HG03520 (cell line): ENCODE data around the gene COL23A1.
A peak's percentile ranks its signal among the peaks of the same experiment; 100 is the strongest.
"Not testable (repeated sequence)": the region's sequence is repeated elsewhere in the genome, so short reads cannot be mapped to it uniquely, and the experiment has no call there.

Experiments used
- ATAC-seq: cut with Tn5 transposase; IDR thresholded peaks from one replicate; pipeline ENCODE4 v1.9.1; 2021; ENCODE audit warnings: mild to moderate bottlenecking, moderate library complexity; ENCODE audit not compliant: unreplicated experiment

COL23A1 gene

DNA sequence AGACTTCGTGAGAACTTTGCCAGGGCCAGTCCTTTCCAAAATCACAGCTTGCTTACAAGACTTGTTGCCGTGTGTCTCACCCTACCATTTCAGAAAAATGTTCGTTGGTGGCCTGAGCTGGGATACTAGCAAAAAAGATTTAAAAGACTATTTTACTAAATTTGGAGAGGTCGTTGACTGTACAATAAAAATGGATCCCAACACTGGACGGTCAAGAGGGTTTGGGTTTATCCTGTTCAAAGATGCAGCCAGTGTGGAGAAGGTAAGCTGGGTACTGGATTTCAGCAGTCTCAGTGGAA, 384.5 kb downstream of the COL23A1 start:
- no peak for ATAC-seq

DNA sequence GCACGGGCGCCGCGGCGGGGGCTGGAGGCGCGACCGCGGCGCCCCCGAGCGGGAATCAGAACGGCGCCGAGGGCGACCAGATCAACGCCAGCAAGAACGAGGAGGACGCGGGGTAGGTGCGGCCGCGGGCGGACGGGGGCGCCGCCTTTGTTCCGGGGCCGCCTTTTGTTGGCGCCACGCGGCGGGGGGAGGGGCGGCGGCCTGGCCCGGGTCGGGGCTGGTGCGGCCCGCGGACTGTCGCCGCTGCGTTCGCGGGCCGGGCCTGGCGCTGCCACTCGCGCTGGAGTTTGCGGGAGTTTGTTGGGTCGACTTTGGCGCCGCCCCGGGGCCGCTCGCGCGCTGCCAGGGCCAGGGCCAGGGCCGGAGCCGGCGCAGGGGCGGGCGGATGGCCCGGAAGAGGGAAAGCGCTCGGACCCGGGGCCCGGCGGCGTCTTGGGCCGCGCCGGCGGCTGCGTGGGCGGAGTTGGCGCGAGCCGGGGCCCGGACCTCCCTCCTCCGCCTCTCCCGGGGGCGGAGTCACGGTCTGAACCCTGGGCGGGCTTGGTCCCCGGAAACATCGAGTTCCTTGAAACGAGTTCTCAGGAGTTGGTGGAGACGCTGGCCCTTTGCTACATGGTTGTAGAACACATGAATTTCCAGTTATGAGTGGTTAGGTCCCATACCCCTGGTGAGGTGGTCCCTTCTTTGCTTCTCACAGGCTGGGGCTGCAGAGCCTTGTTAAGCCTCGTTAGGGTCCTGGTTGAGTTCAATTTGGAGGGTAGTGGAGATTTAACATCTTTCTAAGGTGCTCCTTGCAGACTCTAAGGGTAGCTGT, 385.1 kb downstream of the COL23A1 start:
- peak; percentile 43 for ATAC-seq

DNA sequence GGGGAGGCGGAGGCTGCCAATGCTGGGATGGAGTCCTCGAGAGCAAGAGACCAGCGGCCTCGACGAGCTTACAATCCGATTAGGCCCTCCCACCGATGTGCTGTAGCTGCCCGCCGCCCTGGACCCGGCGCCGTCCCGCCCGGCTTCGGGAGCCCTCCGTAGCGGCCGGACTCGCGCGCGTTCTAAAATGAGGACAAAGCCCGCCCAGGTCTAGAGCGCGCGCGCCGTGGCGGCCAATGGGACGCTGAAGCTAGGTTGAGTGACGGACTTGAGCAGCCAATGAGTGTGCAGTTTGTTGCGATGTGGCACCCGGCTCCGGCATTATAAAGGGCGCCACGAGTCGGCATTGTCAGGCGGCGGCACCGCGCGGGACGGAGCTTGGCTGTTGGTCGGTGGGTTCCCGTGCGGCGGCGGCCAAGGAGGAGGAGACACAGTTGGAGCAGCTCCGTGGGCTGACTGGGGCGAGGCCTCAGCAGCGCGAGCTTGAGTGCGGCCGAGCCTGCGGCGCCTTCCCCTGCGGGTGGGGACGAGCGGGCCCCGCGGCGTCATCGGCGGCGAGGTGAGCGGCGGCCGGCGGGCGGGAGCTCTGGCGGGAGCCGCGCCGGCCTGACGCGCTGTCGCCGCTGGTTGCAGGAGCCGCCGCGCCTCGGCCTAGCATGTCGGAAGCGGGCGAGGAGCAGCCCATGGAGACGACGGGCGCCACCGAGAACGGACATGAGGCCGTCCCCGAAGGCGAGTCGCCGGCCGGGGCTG, 385.8 kb downstream of the COL23A1 start, which contains the start of gene HNRNPAB:
TSS of gene HNRNPAB (plus strand) at position 352 of the 753 bp plus-strand sequence. CDS start at position 657, 305 bp downstream.
- peak; percentile 81 for ATAC-seq

DNA sequence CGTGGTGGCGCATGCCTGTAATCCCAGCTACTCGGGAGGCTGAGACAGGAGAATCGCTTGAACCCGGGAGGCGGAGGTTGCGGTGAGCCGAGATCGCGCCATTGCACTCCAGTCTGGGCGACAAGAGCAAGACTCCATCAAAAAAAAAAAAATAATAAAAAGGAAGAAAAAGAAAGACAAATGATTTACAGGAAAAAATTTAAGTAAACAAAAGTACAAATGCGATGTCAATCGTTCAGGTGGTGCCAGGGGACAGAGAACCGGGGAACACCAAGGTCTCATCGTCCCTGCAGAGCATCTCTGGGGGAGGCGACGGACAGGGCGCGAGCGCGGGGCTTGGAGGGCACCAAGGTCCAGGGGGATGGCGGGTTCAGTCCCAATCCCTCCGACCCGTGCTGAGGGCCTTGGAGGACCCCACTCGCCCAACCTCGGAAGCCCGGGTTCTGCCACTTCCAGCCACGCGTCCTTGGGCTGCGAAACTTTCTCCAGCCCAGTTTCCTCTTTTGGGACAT, 386.5 kb downstream of the COL23A1 start:
- peak; percentile 7 for ATAC-seq

DNA sequence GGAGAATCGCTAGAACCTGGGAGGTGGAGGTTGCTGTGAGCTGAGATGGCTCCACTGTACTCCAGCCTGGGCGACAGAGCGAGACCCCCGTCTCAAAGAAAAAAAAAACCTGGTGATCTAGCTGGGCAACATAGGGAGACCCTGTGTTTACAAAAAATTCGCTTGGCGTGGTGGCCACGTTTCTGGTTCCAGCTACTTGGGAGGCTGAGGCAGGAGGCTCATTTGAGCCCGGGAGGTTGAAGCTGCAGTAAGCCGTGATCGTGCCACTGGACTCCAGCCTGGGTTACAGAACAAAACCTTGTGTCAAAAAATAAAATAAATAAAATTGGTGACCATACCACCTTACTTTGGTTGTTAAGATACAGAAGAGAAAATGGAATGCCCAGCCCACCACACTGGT, 387.7 kb downstream of the COL23A1 start:
- ATAC-seq, result no peak

DNA sequence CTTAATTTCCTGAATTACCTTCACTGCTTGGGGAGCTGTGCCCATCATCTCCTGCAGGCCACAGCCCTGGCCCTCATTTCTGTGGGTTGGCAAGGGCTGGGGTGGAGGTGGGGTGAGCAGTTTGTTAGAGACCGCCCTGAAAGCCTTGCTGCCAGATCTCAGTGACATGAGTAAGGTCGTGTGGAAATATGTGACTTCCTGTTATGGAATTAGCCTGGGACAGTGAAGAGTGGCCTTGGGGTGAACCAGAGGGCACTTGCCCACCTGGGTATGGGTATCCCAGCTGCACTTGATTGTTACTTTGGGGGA, 388.3 kb downstream of the COL23A1 start:
- no peak for ATAC-seq

DNA sequence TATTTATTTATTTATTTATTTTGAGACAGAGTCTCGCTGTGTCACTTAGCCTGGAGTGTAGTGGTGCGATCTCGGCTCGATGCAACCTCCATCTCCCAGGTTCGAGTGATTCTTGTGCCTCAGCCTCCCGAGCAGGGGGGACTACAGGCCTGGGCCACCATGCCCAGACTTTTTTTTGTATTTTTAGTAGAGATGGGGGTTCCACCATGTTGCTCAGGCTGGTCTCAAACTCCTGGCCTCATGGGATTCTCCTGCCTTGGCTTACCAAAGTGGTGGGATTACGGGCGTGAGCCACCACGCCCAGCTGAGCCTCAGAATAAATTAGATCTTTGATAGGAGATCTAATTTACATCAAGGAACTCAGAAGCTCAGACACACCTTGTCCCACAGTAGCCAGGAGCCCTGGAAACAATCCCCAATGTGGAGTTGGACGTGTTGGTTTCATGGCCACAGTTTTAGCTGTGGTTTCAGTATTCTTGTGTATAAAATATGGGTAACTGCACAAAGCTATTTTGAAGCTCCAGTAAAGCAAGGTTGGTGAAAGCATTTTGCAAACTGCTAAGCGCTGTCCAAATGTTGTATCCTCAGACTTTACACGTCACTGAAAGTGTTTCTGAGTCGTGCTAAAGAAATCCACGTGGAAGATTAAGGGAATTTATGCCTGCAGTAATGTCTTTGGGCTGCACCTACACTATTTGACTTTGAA, 388.8 kb downstream of the COL23A1 start:
- ATAC-seq, result no peak

DNA sequence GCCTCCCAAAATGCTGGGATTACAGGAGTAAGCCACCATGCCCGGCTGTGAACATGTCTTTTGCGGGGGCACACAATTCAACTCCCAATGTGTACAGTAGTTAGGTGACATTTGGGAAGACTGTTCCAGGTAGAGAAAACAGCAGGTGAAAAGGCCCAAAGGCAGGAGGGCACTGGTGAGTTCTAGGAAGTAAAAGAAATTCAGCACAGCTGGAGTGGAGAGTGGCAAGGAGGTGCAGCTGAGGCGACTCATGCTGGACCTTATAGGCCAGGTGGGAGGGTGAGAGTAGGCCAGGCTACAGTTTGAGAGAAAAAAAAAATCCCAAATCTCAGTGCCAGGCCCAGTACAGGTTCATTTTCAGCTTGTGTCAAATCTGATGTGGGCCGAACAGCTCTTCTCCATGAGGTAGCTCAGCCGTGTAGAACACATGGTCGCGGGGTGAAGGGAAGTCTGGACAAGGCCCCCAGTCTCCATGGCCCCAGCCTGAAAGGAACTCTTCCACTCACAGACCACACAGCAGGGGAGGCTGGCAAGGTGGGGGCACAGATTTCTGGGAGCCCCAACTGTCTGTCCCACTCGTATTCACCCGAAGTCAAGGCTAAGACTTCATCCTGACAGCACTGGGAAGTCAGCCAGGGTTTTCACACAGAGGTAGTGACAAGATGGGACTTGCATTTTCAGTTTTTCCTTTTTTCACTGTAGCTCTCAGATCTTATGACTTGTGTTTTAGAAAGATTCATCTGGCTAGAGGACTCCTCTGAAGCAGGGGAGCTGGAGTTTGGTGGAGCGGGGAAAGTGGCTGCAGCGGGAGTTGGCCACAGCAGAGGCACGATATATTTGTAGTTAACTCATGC, 390.4 kb downstream of the COL23A1 start:
- ATAC-seq, result no peak

DNA sequence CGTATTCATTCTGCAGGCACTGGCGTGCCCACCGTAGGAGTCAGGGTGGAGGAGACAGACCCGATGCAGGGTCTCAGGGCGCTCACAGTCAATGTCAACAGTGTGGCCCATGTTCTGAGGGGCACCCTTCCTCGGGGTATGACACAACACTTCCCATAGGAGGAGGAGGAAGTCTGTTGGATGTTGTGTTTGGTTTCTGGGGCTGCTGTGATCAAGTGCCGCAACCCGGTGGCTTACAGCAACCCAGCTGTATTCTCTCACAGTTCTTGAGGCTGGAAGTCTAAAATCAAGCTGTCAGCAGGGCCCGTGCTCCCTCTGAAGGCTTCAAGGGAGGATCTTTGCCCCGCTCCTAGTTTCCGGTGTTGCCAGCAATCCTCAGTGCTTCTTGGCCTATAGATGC, 391.5 kb downstream of the COL23A1 start:
- ATAC-seq, result no peak

DNA sequence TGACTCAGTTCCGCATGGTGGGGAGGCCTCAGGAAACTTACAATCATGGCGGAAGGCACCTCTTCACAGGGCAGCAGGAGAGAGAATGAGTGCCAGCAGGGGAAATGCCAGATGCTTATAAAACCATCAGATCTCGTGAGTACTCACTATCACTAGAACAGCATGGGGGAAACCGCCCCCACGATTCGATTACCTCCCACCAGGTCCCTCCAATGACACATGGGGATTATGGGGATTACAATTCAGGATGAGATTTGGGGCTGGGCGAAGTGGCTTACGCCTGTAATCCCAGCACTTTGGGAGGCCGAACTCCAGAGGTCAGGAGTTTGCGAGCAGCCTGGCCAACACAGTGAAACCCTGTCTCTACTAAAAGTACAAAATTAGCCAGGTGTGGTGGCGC, 392.0 kb downstream of the COL23A1 start:
- not testable (repeated sequence) for ATAC-seq

DNA sequence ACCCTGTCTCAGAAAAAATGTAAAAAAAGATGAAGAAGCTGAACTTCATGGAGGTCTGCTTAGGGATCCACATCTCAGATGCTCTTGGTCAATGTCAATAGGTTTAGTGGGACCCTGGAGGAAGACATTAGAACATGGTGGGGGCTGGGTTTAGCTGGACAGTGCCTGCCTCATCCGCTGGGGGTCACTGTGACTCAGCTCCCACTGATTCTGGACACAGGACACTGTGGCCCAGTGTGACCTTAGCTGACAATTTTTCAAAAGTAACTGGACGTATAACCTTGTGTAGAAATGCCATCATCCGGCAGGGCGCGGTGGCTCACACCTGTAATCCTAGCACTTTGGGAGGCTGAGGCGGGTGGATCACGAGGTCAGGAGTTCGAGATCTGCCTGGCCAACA, 393.2 kb downstream of the COL23A1 start:
- no peak for ATAC-seq

DNA sequence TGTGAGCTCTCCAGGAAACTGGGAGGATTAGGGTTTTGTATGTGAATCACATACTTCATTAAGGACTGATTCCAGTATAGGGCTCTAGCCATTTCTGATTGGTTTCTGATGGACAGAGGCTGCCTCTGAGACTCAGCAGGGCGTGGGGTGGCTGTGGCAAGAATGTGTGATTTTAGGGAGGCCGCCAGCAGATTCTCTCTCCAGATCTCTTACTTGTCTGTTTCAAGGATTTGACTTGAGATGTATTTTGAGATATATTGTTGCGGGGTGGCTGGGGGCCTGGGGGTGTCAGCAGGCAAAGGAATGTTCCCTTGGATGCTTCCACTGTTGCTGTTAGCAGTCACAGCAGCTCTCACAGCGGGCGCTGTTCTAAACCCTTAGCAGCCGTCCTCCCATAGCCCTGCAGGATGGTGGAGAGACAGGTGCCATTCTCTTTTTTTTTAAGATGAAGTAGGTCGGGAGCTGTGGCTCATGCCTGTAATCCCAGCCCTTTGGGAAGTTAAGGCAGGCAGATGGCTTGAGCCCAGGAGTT, 393.8 kb downstream of the COL23A1 start:
- ATAC-seq, result no peak

DNA sequence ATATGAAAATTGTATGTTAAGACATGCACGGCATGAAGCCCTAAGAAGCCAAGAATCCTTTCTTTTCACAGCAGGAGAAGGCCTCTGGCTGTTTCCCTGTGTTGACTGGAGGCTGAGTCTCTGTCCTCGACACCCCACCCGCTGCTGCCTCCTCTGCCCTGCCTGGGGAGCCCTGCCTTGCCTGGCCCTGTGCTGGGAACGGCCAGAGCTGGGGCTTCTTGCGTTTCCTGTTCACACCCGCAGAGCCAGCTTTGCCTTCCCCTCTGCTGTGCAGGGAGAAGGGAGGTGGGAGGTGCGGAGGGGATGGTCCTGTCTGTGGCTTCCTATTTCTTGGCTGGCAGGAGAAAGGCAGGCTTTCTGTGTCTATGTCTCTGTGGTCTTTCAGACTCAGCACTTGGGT, 396.2 kb downstream of the COL23A1 start:
- ATAC-seq, result no peak

DNA sequence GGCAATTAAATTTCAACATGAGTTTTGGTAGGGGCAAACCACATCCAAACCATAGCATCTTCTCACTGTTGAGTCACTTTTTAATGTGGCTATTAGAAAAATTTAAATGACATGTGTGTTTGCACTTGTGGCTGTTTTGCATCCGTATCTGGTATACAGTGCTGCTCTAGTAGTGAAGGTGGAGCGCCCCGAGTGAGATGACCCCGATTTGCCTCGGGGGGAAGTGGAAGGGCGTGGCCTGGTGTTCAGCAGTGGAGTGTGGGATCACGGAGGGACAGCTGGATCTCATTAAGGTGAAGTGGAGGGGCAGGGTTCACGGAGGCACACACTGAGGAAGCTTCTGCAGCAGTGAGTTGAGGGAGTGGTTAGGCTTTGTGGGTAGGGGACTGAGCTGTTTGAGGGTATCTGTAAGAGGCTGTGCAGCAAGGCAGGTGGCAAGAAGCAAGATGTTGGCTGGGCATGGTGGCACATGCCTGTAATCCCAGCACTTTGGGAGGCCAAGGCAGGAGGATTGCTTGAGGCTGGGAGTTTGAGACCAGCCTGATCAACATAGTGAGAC, 396.9 kb downstream of the COL23A1 start:
- no peak for ATAC-seq

DNA sequence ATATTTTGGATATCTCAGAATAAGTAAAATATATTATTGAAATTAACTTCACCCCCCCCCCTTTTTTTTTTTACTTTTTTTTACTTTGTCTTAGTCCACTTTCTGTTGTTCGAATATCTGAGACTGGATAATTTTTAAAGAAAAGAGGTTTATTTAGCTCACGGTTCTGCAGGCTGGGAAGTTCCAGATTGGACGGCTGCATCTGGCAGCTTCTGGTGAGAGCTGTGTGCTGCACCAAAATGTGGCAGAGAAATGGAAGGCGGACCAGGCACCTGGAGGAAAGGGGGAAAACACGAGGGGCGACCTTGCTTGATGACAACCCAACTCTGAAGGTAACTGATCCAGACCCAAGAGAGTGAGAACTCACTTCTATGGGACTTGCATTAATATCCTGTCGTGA, 397.4 kb downstream of the COL23A1 start:
- no peak for ATAC-seq

DNA sequence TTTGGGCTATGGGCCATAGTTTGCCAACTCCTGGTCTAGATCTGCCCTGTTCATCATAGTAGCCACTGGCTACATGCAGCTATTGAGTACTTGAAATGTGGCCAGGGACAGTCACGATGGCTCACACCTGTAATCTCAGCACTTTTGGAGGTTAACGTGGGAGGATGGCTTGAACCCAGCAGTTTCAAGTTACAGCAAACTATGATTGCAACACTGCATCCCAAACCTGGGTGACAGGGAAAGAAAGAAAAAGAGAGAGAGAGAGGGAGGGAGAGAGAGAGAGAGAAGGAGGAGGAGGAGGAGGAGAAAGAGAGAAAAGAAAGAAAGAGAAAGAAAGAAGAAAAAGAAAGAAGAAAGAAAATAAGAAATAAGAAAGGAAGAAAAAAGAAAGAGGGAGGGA, 397.9 kb downstream of the COL23A1 start:
- no peak for ATAC-seq

DNA sequence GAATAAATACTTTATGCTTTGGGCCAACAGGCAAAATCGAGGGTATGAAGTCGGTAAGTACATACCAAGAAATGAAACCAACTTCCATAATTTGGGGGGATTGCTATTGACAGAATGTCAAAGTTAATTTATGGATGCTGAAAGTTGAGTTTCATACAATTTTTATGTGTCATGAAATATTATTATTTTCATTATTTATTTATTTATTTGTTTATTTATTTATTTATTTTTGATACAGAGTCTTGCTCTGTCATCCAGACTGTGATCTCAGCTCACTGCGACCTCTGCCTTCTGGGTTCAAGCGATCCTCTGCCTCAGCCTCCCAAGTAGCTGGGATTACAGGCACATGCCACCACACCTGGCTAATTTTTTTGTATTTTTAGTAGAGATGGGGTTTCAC, 398.5 kb downstream of the COL23A1 start:
- no peak for ATAC-seq

DNA sequence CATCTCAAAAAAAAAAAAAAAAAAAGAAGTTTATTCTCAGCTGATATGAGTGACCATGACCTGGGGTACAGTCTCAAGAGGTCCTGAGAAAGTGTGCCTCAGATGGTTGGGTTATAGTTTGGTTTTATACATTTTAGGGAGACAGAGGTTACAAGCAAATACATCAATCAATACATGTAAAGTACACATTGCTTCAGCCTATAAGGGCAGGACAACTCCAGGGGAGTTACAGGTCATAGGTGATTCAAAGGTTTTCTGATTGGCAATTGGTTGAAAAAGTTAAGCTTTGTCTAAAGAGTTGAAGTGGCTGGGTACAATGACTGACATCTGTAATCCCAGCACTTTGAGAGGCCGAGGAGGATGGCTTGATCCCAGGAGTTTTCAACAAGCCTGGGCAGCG, 400.8 kb downstream of the COL23A1 start:
- ATAC-seq, result no peak
